ENCODE data around the gene FLII.

Gene FLII

DNA sequence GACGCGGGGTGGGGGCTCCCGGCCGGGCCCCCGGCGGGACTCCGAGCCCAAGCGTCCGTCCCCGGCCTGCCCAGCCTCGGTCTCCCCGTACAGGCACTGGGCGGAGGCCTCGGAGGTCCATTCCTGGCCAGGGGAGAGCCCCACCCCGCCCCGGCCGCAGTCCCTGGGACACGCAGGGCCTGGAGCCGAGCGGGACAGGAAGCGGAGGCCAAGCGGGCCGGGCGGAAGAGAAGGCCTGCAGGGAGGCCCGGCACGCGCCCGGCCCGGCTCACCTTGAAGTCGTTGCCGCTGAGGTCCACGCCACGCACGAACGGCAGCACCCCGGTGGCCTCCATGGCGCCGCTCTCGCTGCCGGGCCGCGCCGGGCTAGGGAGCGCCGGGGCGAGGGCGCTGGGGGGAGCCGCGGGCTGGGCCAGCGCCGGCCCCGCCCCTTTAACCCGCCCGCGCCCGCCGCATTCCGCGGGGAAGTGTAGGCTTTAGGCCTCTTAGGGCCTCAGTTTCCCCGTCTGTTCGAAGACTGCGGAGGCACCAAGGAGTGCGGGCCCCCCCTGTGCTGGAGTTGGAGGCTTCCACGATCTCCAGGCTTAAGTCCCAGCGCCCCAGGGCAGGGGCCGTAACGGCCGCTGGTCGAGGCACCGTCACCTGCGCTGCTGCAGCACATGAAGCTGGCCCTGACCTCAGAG lies at the start of gene FLII (continued):
- TF ChIP-seq, protein P1, sequence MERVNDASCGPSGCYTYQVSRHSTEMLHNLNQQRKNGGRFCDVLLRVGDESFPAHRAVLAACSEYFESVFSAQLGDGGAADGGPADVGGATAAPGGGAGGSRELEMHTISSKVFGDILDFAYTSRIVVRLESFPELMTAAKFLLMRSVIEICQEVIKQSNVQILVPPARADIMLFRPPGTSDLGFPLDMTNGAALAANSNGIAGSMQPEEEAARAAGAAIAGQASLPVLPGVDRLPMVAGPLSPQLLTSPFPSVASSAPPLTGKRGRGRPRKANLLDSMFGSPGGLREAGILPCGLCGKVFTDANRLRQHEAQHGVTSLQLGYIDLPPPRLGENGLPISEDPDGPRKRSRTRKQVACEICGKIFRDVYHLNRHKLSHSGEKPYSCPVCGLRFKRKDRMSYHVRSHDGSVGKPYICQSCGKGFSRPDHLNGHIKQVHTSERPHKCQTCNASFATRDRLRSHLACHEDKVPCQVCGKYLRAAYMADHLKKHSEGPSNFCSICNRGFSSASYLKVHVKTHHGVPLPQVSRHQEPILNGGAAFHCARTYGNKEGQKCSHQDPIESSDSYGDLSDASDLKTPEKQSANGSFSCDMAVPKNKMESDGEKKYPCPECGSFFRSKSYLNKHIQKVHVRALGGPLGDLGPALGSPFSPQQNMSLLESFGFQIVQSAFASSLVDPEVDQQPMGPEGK (tag by site-specific recombination; IDR thresholded peaks at IDR 0.05) = peak; percentile 89
- TF ChIP-seq GLI4 (tag by site-specific recombination; IDR thresholded peaks at IDR 0.05) (no peak), ZXDB (tag by site-specific recombination; IDR thresholded peaks at IDR 0.05) (0 out of 2 replicates have a peak, but pooled peaks have one; percentile 37), ZNF10 (tag by site-specific recombination; IDR thresholded peaks at IDR 0.05) (peak; percentile 85), ZBTB8A (tag by site-specific recombination; IDR thresholded peaks at IDR 0.05) (peak; percentile 52), ZNF514 (tag by site-specific recombination; IDR thresholded peaks at IDR 0.05) (no peak), KLF1 (tag by site-specific recombination; IDR thresholded peaks at IDR 0.05) (no peak), GLIS2 (tag by site-specific recombination; IDR thresholded peaks at IDR 0.05) (peak; percentile 80), EGR2 (tag by site-specific recombination; IDR thresholded peaks at IDR 0.05; ENCODE audit: low read depth) (no peak), ZNF830 (tag by site-specific recombination; IDR thresholded peaks at IDR 0.05; ENCODE audit: low read depth) (no peak), ZEB2 (tag by site-specific recombination; IDR thresholded peaks at IDR 0.05) (peak; percentile 66; the same call in 1 of the 2 replicates), ZNF274 (IDR thresholded peaks at IDR 0.05; ENCODE audit: low read length) (no peak), ZNF274 (tag by site-specific recombination; IDR thresholded peaks at IDR 0.05; ENCODE audit: borderline replicate concordance) (no peak), MEIS1 (CRISPR knock-in tag; IDR thresholded peaks at IDR 0.05; ENCODE audit: borderline replicate concordance) (no peak), ZNF660 (tag by site-specific recombination; IDR thresholded peaks at IDR 0.05) (0 out of 2 replicates have a peak, but pooled peaks have one; percentile 18), IKZF3 (tag by site-specific recombination; IDR thresholded peaks at IDR 0.05) (peak; percentile 14; the same call in 1 of the 2 replicates), KLF10 (tag by site-specific recombination; IDR thresholded peaks at IDR 0.05) (peak; percentile 54; the same call in 1 of the 2 replicates)
- TF ChIP-seq, protein P2, sequence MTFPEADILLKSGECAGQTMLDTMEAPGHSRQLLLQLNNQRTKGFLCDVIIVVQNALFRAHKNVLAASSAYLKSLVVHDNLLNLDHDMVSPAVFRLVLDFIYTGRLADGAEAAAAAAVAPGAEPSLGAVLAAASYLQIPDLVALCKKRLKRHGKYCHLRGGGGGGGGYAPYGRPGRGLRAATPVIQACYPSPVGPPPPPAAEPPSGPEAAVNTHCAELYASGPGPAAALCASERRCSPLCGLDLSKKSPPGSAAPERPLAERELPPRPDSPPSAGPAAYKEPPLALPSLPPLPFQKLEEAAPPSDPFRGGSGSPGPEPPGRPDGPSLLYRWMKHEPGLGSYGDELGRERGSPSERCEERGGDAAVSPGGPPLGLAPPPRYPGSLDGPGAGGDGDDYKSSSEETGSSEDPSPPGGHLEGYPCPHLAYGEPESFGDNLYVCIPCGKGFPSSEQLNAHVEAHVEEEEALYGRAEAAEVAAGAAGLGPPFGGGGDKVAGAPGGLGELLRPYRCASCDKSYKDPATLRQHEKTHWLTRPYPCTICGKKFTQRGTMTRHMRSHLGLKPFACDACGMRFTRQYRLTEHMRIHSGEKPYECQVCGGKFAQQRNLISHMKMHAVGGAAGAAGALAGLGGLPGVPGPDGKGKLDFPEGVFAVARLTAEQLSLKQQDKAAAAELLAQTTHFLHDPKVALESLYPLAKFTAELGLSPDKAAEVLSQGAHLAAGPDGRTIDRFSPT (tag by site-specific recombination; IDR thresholded peaks at IDR 0.05) = no peak
- TF ChIP-seq, protein P3, sequence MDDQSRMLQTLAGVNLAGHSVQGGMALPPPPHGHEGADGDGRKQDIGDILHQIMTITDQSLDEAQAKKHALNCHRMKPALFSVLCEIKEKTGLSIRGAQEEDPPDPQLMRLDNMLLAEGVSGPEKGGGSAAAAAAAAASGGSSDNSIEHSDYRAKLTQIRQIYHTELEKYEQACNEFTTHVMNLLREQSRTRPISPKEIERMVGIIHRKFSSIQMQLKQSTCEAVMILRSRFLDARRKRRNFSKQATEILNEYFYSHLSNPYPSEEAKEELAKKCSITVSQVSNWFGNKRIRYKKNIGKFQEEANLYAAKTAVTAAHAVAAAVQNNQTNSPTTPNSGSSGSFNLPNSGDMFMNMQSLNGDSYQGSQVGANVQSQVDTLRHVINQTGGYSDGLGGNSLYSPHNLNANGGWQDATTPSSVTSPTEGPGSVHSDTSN (CRISPR knock-in tag; IDR thresholded peaks at IDR 0.05) = no peak; the same call in 1 of the 2 replicates
- TF ChIP-seq, protein P4, sequence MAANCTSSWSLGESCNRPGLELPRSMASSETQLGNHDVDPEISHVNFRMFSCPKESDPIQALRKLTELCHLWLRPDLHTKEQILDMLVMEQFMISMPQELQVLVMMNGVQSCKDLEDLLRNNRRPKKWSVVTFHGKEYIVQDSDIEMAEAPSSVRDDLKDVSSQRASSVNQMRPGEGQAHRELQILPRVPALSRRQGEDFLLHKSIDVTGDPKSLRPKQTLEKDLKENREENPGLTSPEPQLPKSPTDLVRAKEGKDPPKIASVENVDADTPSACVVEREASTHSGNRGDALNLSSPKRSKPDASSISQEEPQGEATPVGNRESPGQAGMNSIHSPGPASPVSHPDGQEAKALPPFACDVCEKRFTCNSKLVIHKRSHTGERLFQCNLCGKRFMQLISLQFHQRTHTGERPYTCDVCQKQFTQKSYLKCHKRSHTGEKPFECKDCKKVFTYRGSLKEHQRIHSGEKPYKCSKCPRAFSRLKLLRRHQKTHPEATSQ (tag by site-specific recombination; IDR thresholded peaks at IDR 0.05) = 0 out of 2 replicates have a peak, but pooled peaks have one; percentile 15
- TF ChIP-seq, protein P5, sequence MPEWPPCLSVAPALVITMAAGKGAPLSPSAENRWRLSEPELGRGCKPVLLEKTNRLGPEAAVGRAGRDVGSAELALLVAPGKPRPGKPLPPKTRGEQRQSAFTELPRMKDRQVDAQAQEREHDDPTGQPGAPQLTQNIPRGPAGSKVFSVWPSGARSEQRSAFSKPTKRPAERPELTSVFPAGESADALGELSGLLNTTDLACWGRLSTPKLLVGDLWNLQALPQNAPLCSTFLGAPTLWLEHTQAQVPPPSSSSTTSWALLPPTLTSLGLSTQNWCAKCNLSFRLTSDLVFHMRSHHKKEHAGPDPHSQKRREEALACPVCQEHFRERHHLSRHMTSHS (tag by site-specific recombination; IDR thresholded peaks at IDR 0.05) = no peak
- TF ChIP-seq, protein P6, sequence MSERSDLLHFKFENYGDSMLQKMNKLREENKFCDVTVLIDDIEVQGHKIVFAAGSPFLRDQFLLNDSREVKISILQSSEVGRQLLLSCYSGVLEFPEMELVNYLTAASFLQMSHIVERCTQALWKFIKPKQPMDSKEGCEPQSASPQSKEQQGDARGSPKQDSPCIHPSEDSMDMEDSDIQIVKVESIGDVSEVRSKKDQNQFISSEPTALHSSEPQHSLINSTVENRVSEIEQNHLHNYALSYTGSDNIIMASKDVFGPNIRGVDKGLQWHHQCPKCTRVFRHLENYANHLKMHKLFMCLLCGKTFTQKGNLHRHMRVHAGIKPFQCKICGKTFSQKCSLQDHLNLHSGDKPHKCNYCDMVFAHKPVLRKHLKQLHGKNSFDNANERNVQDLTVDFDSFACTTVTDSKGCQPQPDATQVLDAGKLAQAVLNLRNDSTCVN (tag by site-specific recombination; optimal IDR thresholded peaks at IDR 0.05) = peak; percentile 85
- TF ChIP-seq, protein P7, sequence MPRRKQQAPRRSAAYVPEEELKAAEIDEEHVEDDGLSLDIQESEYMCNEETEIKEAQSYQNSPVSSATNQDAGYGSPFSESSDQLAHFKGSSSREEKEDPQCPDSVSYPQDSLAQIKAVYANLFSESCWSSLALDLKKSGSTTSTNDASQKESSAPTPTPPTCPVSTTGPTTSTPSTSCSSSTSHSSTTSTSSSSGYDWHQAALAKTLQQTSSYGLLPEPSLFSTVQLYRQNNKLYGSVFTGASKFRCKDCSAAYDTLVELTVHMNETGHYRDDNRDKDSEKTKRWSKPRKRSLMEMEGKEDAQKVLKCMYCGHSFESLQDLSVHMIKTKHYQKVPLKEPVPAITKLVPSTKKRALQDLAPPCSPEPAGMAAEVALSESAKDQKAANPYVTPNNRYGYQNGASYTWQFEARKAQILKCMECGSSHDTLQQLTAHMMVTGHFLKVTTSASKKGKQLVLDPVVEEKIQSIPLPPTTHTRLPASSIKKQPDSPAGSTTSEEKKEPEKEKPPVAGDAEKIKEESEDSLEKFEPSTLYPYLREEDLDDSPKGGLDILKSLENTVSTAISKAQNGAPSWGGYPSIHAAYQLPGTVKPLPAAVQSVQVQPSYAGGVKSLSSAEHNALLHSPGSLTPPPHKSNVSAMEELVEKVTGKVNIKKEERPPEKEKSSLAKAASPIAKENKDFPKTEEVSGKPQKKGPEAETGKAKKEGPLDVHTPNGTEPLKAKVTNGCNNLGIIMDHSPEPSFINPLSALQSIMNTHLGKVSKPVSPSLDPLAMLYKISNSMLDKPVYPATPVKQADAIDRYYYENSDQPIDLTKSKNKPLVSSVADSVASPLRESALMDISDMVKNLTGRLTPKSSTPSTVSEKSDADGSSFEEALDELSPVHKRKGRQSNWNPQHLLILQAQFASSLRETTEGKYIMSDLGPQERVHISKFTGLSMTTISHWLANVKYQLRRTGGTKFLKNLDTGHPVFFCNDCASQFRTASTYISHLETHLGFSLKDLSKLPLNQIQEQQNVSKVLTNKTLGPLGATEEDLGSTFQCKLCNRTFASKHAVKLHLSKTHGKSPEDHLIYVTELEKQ (tag by site-specific recombination; IDR thresholded peaks at IDR 0.05; ENCODE audit: borderline replicate concordance) = no peak
- TF ChIP-seq, protein P8, sequence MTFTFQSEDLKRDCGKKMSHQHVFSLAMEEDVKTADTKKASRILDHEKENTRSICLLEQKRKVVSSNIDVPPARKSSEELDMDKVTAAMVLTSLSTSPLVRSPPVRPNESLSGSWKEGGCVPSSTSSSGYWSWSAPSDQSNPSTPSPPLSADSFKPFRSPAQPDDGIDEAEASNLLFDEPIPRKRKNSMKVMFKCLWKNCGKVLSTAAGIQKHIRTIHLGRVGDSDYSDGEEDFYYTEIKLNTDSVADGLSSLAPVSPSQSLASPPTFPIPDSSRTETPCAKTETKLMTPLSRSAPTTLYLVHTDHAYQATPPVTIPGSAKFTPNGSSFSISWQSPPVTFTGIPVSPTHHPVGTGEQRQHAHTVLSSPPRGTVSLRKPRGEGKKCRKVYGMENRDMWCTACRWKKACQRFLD (tag by site-specific recombination; IDR thresholded peaks at IDR 0.05) = 0 out of 2 replicates have a peak, but pooled peaks have one; percentile 50

Data from HEK293 (cell line).